GM19099 (cell line): Measurements from ENCODE around the gene THRAP3.

Experiments
- POLR2A ChIP-seq: IDR thresholded peaks from 3 replicates; pipeline ENCODE4 v1.6.1; 2011; ENCODE audit warnings: low read depth; ENCODE audit not compliant: insufficient read length; ENCODE audit errors: extremely low read depth

The THRAP3 gene

DNA sequence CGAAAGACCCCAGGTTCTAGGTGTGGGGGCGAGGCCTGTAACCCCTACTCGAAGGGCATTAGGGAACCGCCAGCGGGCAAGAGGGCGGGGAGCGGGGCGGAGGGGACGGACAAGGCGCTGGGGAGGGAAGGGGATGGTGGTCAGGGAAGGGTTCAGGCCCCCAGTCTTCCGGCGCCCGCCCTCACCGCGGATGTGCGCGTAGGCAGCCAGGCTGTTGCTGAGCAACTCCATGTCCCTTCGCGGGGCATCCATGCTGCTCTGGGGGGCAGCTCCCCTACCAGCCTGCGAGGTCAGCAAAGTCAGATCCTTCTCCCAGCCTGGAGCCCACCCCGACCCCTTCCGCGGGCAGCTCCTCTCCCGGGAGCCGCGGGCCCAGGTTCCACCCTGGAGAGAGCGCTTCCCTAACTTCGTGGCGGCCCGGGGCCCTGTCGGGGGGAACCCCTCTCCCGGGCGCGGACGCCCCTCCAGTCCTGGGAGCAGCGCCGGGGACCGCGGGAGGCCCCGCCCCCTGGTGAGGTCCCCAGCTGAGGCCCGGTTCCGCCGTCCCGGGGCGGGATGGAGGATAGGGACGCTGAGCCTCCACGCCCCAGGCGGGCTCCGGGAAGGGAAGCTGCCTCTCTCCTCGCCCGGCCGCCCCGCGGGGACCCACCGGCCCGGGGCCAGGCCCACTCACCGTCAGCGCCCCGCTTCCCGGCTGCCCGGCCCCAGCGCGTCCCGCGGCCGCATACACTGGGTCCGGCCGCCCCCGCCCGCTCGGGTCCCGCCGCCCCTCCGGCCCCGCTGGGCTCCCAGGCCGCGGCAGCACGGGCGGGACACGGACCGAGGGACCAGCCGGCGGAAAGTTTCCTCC lies 98.8 kb downstream of the THRAP3 start:
- TF ChIP-seq POLR2A = no peak

DNA sequence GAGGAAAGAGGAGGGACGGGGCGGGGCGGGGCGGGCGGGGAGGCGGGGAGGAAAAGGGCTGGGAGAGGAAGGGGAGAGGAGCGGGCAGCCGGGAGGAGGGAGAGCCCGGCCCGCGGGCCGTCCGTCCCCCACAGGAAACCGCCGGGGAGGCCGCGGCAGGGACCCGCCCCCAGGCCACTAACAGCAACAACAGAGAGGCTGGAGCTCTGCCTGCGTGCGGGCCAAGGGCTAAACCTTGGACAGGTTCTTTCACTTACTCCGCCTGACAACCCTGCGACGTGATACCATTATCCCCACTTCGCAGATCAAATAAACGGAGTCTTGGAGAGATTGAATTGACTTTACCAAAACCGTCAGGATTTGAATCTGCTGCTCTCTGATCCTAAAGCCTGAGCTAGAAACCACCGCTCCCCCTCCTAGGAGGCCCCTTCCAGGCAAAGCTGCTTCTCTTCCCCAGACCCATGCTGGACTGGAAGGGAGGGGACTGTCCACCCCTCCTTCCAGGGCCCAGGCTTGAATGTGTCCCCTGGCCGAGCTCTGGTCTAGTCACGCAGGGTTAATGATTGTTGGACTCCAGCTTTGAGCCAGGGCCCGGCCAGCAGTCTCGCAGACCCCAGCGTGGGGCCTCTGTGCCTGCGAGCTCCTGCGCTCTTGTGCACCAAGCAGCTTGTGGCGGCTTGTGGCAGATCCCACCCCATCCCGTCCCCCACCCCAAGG lies 99.6 kb downstream of the THRAP3 start, which contains the start of gene EVA1B:
Gene EVA1B (minus strand): TSS at position 10 of the 717 bp plus-strand sequence. CDS start 608 bp downstream, outside the sequence.
- TF ChIP-seq POLR2A = no peak

DNA sequence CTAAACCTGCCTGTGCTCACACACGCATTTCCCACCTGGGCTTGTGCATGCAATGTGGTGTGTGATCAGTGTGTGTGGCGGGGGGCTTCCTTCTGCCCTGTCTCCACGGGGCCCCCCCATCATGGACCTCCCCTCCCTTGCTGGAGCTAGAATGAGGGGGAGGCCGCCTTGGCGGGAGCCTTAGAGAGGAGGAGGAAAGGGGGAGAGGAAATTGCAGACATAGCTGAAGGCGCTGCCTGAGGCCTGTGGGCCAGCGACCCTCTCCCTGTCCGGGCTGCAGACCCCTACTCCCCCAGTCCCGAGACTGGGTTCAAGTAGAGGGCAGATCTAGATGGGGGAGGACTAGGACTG lies 100.1 kb downstream of the THRAP3 start:
- TF ChIP-seq POLR2A = no peak

DNA sequence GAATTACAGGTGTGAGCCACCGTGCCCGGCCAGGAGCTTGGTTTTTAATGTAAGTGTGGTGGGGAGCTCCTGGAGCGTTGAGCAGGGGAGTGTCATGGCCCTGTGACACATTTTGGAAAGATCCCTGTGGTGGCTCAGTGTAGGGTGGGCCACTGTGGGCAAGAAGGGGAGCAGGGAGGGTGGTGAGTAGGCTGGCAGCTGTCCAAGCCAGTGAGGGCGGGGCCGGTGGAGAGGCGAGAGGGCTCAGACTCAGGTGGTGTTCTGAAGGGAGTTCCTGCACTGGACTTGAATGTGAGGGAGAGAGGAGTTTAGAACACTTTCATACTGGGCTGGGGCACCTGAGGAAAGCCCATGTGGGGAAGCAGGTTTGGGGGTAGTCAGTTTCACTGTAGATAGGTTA lies 102.3 kb downstream of the THRAP3 start:
- no peak for TF ChIP-seq POLR2A

- TF ChIP-seq POLR2A = no peak
These were observed 103.3 kb downstream of the THRAP3 start for GRCh38 chr1:36327421-36328087.

DNA sequence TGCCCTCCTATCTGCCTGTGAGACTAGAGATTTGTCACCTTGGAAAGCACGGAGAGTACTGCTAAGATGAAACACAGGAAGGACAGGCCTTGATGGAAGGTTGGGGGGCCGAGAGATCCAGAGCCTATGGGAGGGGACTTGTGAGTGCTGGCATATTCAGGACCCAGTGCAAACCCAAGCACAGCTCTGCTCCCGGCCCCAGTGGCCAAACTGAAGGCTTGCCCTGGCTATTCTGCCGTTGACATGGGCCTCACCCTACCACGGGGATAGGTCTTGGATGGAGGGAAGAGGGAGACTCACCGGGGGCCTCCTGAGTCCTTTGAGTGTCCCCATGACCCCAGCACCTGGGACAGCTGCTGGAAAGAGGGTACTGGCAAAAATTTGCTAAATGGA lies 103.8 kb downstream of the THRAP3 start:
- TF ChIP-seq POLR2A = no peak

- TF ChIP-seq POLR2A = no peak
These were observed 104.5 kb downstream of the THRAP3 start for GRCh38 chr1:36328713-36329112.

- no peak for TF ChIP-seq POLR2A
These were observed 105.6 kb downstream of the THRAP3 start for GRCh38 chr1:36329817-36330216.

- no peak for TF ChIP-seq POLR2A
These were observed 106.7 kb downstream of the THRAP3 start for GRCh38 chr1:36330940-36331339.

DNA sequence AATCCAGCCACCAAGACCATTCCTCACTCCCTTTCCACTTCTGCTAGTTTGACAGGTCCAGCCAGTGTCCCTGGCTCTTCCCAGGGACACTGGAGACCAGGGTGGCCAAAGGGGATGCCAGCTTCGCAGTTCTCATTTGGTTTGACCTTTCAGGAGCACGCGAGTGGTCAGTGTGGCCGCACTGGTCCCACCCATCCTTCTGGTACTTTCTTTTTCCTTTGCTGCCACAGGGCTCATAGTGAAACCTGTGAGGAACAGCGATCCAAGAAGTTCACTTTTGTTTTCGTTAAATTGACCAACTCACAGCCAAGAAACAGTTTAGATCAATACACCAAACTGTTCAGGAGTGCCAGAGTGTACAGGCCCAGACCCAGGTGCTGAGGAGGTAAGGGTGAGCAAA lies 113.6 kb downstream of the THRAP3 start:
- no peak for TF ChIP-seq POLR2A

DNA sequence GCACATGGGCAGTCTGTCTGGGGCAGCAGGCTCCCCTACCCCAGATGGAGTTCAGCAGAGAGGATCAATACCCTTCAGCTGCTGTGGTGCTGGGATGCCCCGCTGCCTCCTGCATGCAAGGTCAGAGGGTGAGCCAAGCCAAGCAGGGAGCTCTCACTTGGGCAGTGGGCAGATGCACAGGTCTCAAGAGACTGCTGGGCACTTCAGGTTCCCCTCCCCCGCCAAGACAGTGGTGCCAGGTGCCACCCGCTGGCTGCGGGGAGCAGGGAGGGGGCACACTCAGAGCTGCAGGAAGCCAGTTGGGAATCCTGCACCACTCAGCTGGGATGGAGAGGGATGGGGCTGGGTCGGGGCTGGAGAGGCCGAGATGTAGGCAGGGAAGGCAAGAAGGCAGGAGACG lies 115.0 kb downstream of the THRAP3 start:
- no peak for TF ChIP-seq POLR2A

- TF ChIP-seq POLR2A = no peak
These were observed 115.4 kb downstream of the THRAP3 start for GRCh38 chr1:36339615-36340014.

GRCh38 chr1:36341626-36342320 lies 117.5 kb downstream of the THRAP3 start:
- no peak for TF ChIP-seq POLR2A

- no peak for TF ChIP-seq POLR2A
These were observed 118.4 kb downstream of the THRAP3 start for GRCh38 chr1:36342426-36343185.

- TF ChIP-seq POLR2A = no peak
These were observed 119.6 kb downstream of the THRAP3 start for GRCh38 chr1:36343651-36344394.

DNA sequence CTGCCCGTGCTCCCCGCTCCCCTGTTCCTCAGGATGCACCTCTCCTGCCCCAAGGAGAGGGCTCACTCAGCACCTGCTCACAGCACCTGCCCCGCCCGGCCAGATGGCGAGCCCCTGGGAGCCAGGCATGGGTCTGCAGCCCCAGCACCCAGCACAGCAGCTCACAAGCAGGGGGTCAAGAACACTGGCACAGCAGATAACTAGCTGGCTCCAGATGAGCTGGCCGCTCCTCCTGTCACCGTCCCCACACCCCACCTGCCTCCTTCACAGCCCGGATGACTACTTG lies 120.1 kb downstream of the THRAP3 start:
- TF ChIP-seq POLR2A = no peak
